Endodermal cell (in vitro differentiated cells): ENCODE data around the gene C12orf42. TPM values are rescaled to one million over a fixed set of nuclear protein-coding genes. Genes with fewer than 3 reads are reported as not detected.

Experiments used
- DNase-seq: peaks from one replicate; pipeline ENCODE4 v3.0.0-alpha.2; 2017
- H3K27ac ChIP-seq: 2 replicates; pipeline ENCODE4 v1.5.1; 2013; ENCODE audit warnings: mild to moderate bottlenecking, low read depth, low read length, moderate library complexity
- H3K27me3 ChIP-seq: 2 replicates; pipeline ENCODE4 v1.6.1; 2013; ENCODE audit warnings: mild to moderate bottlenecking, low read length, moderate library complexity; ENCODE audit not compliant: insufficient read depth, control insufficient read depth, poor library complexity, severe bottlenecking
- H3K36me3 ChIP-seq: 2 replicates; pipeline ENCODE4 v1.7.0; 2013; ENCODE audit warnings: mild to moderate bottlenecking, low read length, moderate library complexity; ENCODE audit not compliant: control insufficient read depth, insufficient read depth
- H3K4me1 ChIP-seq: one replicate; pipeline ENCODE4 v1.7.0; 2013; ENCODE audit warnings: low read length; ENCODE audit not compliant: control insufficient read depth, insufficient read depth
- H3K4me3 ChIP-seq: 2 replicates; pipeline ENCODE4 v1.5.1; 2013; ENCODE audit warnings: mild to moderate bottlenecking, low read length, moderate library complexity
- H3K9ac ChIP-seq: 2 replicates; pipeline ENCODE4 v1.6.1; 2013; ENCODE audit warnings: mild to moderate bottlenecking, low read length, moderate library complexity; ENCODE audit not compliant: poor library complexity, severe bottlenecking; ENCODE audit errors: extremely low read depth
- H3K9me3 ChIP-seq: 2 replicates; pipeline ENCODE4 v1.6.1; 2013; ENCODE audit warnings: mild to moderate bottlenecking, low read length, moderate library complexity; ENCODE audit not compliant: control insufficient read depth
- H3K27ac Mint-ChIP-seq: 2 replicates; pipeline ENCODE4 v1.8.0; 2020; ENCODE audit warnings: mixed read lengths
- H3K27me3 Mint-ChIP-seq: 2 replicates; pipeline ENCODE4 v1.8.0; 2021; ENCODE audit warnings: mild to moderate bottlenecking, mixed read lengths; ENCODE audit not compliant: insufficient read depth
- H3K36me3 Mint-ChIP-seq: 2 replicates; pipeline ENCODE4 v1.8.0; 2020; ENCODE audit warnings: low read depth, mixed read lengths
- H3K4me1 Mint-ChIP-seq: 2 replicates; pipeline ENCODE4 v1.8.0; 2020; ENCODE audit warnings: mixed read lengths
- H3K4me3 Mint-ChIP-seq: 2 replicates; pipeline ENCODE4 v1.8.0; 2020; ENCODE audit warnings: mild to moderate bottlenecking, moderate library complexity, mixed read lengths
- H3K9me3 Mint-ChIP-seq: 2 replicates; pipeline ENCODE4 v1.8.0; 2020; ENCODE audit warnings: mild to moderate bottlenecking, mixed read lengths
- CTCF ChIP-seq: fragments of 200-600 bp; sonication (generic); conservative IDR thresholded peaks from 2 replicates; pipeline ENCODE4 v1.5.0; 2021; ENCODE audit warnings: antibody characterized with exemption, mild to moderate bottlenecking
- WGBS, 2 experiments: methylation state at CpG; one replicate each; pipeline versions ENCODE4 v1.1.5 to v1.1.7; 2013; ENCODE audit warnings: missing lambda C conversion rate in 2 of 2, mixed read lengths in 1 of 2; ENCODE audit not compliant: insufficient coverage in 1 of 2, insufficient read length in 1 of 2; 5-methylcytosine and 5-hydroxymethylcytosine counted together
- total RNA-seq, 2 donors: library from RNA; stranded (reverse); fragmentation: NEBNext Ultra II Directional in 1 of 2; extraction: Animal tissue kit (Norgen Biotek cat#: 25700) in 1 of 2; gene quantifications; 2 replicates in 1 of 2; 3 replicates in 1 of 2; pipeline ENCODE4 v1.2.1, GENCODE V29; 2021

Gene C12orf42
- total RNA-seq, 2 donors from 2014 or later, result not detected

GRCh38 chr12:103318566-103318965 is 177.2 kb downstream of the C12orf42 start:
- Mint-ChIP-seq H3K27ac (no peak overlapping the region), H3K4me1 (no peaks in the 10 kb centered on the region), H3K4me3 (no peak overlapping the region), H3K27me3 (no peaks in the 10 kb centered on the region), H3K36me3 (no peaks in the 10 kb centered on the region), H3K9me3 (peaks cover 3% of the 10 kb centered on the region)
- Histone ChIP-seq H3K4me1 (no peaks in the 10 kb centered on the region), H3K27ac (peak overlapping the region; percentile 76), H3K27me3 (no peaks in the 10 kb centered on the region), H3K4me3 (no peak overlapping the region), H3K9ac (no peak overlapping the region), H3K36me3 (no peaks in the 10 kb centered on the region), H3K9me3 (no peaks in the 10 kb centered on the region)
- no peak for DNase-seq
- WGBS, 2 experiments, result 70% methylated on average over 2 of the region's 2 CpGs; no CpG with 5 or more reads in 1 of the 2 experiments
- TF ChIP-seq CTCF, result no peak

GRCh38 chr12:103317220-103317619 is 178.5 kb downstream of the C12orf42 start:
- no peaks in the 10 kb centered on the region for H3K4me1 ChIP-seq
- H3K9me3 ChIP-seq, result no peaks in the 10 kb centered on the region
- H3K27ac ChIP-seq, result no peak overlapping the region
- peaks cover 3% of the 10 kb centered on the region for H3K9me3 Mint-ChIP-seq
- H3K27me3 ChIP-seq, result no peaks in the 10 kb centered on the region
- DNase-seq, result no peak
- H3K4me1 Mint-ChIP-seq, result no peaks in the 10 kb centered on the region
- H3K9ac ChIP-seq, result no peak overlapping the region
- WGBS, 2 experiments, result 75% methylated on average over 1 of the region's 1 CpG; no CpG with 5 or more reads in 1 of the 2 experiments
- H3K27me3 Mint-ChIP-seq, result no peaks in the 10 kb centered on the region
- H3K4me3 ChIP-seq, result no peak overlapping the region
- H3K36me3 ChIP-seq, result no peaks in the 10 kb centered on the region
- TF ChIP-seq CTCF, result no peak
- H3K27ac Mint-ChIP-seq, result no peak overlapping the region
- H3K36me3 Mint-ChIP-seq, result no peaks in the 10 kb centered on the region
- no peak overlapping the region for H3K4me3 Mint-ChIP-seq

- no peaks in the 10 kb centered on the region for H3K27me3 ChIP-seq
- no peak overlapping the region for H3K27ac ChIP-seq
- DNase-seq, result no peak
- H3K4me3 ChIP-seq, result no peak overlapping the region
- H3K9me3 Mint-ChIP-seq, result no peaks in the 10 kb centered on the region
- H3K27me3 Mint-ChIP-seq, result no peaks in the 10 kb centered on the region
- no peaks in the 10 kb centered on the region for H3K4me1 ChIP-seq
- H3K4me1 Mint-ChIP-seq, result peaks cover 3% of the 10 kb centered on the region
- H3K9me3 ChIP-seq, result no peaks in the 10 kb centered on the region
- H3K36me3 ChIP-seq, result no peaks in the 10 kb centered on the region
- WGBS, 2 experiments, result 97% methylated on average over 2 of the region's 2 CpGs; no CpG with 5 or more reads in 1 of the 2 experiments
- no peak overlapping the region for H3K4me3 Mint-ChIP-seq
- H3K27ac Mint-ChIP-seq, result no peak overlapping the region
- no peak overlapping the region for H3K9ac ChIP-seq
- H3K36me3 Mint-ChIP-seq, result no peaks in the 10 kb centered on the region
- no peak for TF ChIP-seq CTCF
Observed at GRCh38 chr12:103314786-103315185, 181.0 kb downstream of the C12orf42 start.
